K562 (cell line): ENCODE measurements around the gene FAM209A. TPM values are rescaled to one million over a fixed set of nuclear protein-coding genes. Genes with fewer than 3 reads are reported as not detected.

ENCODE experiments used
- CBX5 ChIP-seq: IDR thresholded peaks from 2 replicates; pipeline ENCODE4 v1.6.1; 2014; ENCODE audit warnings: low read depth, borderline replicate concordance
- CHD2 ChIP-seq: IDR thresholded peaks from 2 replicates; pipeline ENCODE4 v1.6.1; 2011; ENCODE audit warnings: low read depth, low read length
- CHD7 ChIP-seq: fragments of 200-600 bp; sonication (generic); IDR thresholded peaks from one replicate; pipeline ENCODE4 v1.6.1; 2012; ENCODE audit warnings: mild to moderate bottlenecking, low read depth, low read length, inconsistent platforms
- E2F5 ChIP-seq: sonication (generic); formaldehyde crosslinking; IDR thresholded peaks from 2 replicates; pipeline ENCODE4 v1.8.0; 2022; ENCODE audit warnings: mild to moderate bottlenecking, missing genetic modification reagents
- EGR1 ChIP-seq: fragments of 450-650 bp; conservative IDR thresholded peaks from 2 replicates; pipeline ENCODE4 v1.6.1; 2017; ENCODE audit warnings: mild to moderate bottlenecking
- NFIX ChIP-seq: fragments of 250-450 bp; sonication (Bioruptor Pico); IDR thresholded peaks from 2 replicates; pipeline ENCODE4 v1.4.0; 2020; ENCODE audit warnings: low read depth, mild to moderate bottlenecking, moderate library complexity
- NFRKB ChIP-seq: fragments of 450-650 bp; IDR thresholded peaks from 2 replicates; pipeline ENCODE4 v1.6.1; 2016; ENCODE audit warnings: low read depth
- SMC3 ChIP-seq: conservative IDR thresholded peaks from 2 replicates; pipeline ENCODE4 v1.6.1; 2011; ENCODE audit warnings: low read depth, low read length, improper control_type of control experiment; ENCODE audit not compliant: insufficient read depth
- TAF9B ChIP-seq: fragments of 450-650 bp; IDR thresholded peaks from 2 replicates; pipeline ENCODE4 v1.6.1; 2018; ENCODE audit warnings: mild to moderate bottlenecking; ENCODE audit not compliant: partially characterized antibody
- TSHZ1 ChIP-seq: fragments of 250-450 bp; sonication (Bioruptor Pico); IDR thresholded peaks from 2 replicates; pipeline ENCODE4 v1.4.0; 2020; ENCODE audit warnings: mild to moderate bottlenecking, moderate library complexity
- ZFP36 ChIP-seq: fragments of 150-350 bp; IDR thresholded peaks from 2 replicates; pipeline ENCODE4 v1.6.1; 2018; ENCODE audit warnings: low read length, low read depth; ENCODE audit not compliant: partially characterized antibody
- polyA plus RNA-seq, 8 experiments: library from polyadenylated mRNA; depleted of rRNA in 4 of 8; stranded (reverse) in 5 of 8; unstranded in 3 of 8; fragments of >200 nt; fragmentation: Nextera tagmentation in 2 of 8; fragmentation: Illumina TruSeq in 1 of 8; extraction: Ambion mirVana in 2 of 8; extraction: Trizol in 1 of 8; gene quantifications; 2 replicates each; pipeline versions ENCODE4 v1.2.1 to v1.2.3, GENCODE V29; 2011 to 2014; ENCODE audit warnings: inconsistent platforms in 1 of 8, missing spikeins in 1 of 8
- total RNA-seq, 7 experiments: library from RNA; depleted of rRNA in 6 of 7; stranded (reverse); fragments of >200 nt in 6 of 7; fragmentation: Illumina TruSeq in 2 of 7; extraction: Trizol in 2 of 7; gene quantifications; 2 replicates each; pipeline versions ENCODE4 v1.2.1 to v1.2.3, GENCODE V29; 2011 to 2021; ENCODE audit warnings: low replicate concordance in 1 of 7
- TF ChIP-seq, protein P1 (sequence below): sonication (generic); formaldehyde crosslinking; IDR thresholded peaks from 2 replicates; pipeline ENCODE4 v1.9.0; 2022; ENCODE audit warnings: mild to moderate bottlenecking, missing genetic modification reagents

FAM209A gene
- total and polyA plus RNA-seq, 9 of the 15 experiments (the other 6 are each of a cell fraction or from before 2014, with no cell fraction given): 0.08 to 0.15 (median 0.11) TPM; not detected in 6

- no peak for TF ChIP-seq CHD7
- TF ChIP-seq ZFP36: no peak
- no peak for TF ChIP-seq TAF9B
- TF ChIP-seq TSHZ1: no peak
- TF ChIP-seq E2F5 (CRISPR knock-in tag): no peak
- TF ChIP-seq EGR1: no peak
- TF ChIP-seq NFIX (CRISPR knock-in tag): no peak
- no peak for TF ChIP-seq SMC3
- no peak for TF ChIP-seq NFRKB
- no peak for TF ChIP-seq CHD2
- TF ChIP-seq CBX5: no peak
- TF ChIP-seq, protein P1, sequence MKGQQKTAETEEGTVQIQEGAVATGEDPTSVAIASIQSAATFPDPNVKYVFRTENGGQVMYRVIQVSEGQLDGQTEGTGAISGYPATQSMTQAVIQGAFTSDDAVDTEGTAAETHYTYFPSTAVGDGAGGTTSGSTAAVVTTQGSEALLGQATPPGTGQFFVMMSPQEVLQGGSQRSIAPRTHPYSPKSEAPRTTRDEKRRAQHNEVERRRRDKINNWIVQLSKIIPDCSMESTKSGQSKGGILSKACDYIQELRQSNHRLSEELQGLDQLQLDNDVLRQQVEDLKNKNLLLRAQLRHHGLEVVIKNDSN (CRISPR knock-in tag): no peak
Measured at GRCh38 chr20:56542489-56543030, 18.0 kb downstream of the FAM209A start (continued).
